Caco-2 (cell line): ENCODE data around the gene SORCS2. TPM values are rescaled to one million over a fixed set of nuclear protein-coding genes. Genes with fewer than 3 reads are reported as not detected.

Experiments
- BruUV-seq: library from RNA; stranded (reverse); fragments of 400-500 nt; replicated peaks from 2 replicates; lab custom pipeline; 2021; lab: Mats Ljungman, UMichigan
- CTCF ChIA-PET: fragments of 300-600 bp; sonication (Branson Sonifier 250); formaldehyde crosslinking; loops from one replicate; lab custom pipeline; 2022; ENCODE audit warnings: antibody characterized with exemption; lab: Charles Lee
- POLR2A ChIA-PET: fragments of 300-600 bp; sonication (Branson Sonifier 250); formaldehyde crosslinking; loops from one replicate; lab custom pipeline; 2022; ENCODE audit warnings: antibody characterized with exemption; lab: Charles Lee
- DNase-seq, 2 experiments: peaks; one replicate each; pipeline versions ENCODE4 v3.0.0 to v3.0.0-alpha.2; 2020 to 2022
- H3K27me3 ChIP-seq: replicated peaks from 2 replicates; pipeline ENCODE4 v1.6.0; 2011; ENCODE audit warnings: low read length; ENCODE audit not compliant: control insufficient read depth, insufficient read depth
- H3K36me3 ChIP-seq: 2 replicates; pipeline ENCODE4 v1.5.1; 2011; ENCODE audit warnings: low read length; ENCODE audit not compliant: control insufficient read depth, insufficient read depth
- H3K4me1 ChIP-seq: fragments of 250-450 bp; sonication (Bioruptor Pico); 2 replicates; pipeline ENCODE4 v1.5.1; 2020; ENCODE audit warnings: mild to moderate bottlenecking
- H3K4me3 ChIP-seq: 2 replicates; pipeline ENCODE4 v1.5.1; 2011; ENCODE audit warnings: low read depth, mild to moderate bottlenecking, control low read depth, low read length
- H3K9me3 ChIP-seq: fragments of 250-450 bp; sonication (Bioruptor Pico); 2 replicates; pipeline ENCODE4 v1.5.1; 2020; ENCODE audit warnings: mild to moderate bottlenecking, moderate library complexity
- H3K27ac Mint-ChIP-seq: one replicate; pipeline ENCODE4 v1.8.0; 2022; ENCODE audit warnings: mixed read lengths; ENCODE audit not compliant: unreplicated experiment
- H3K27me3 Mint-ChIP-seq: one replicate; pipeline ENCODE4 v1.8.0; 2022; ENCODE audit warnings: mixed read lengths; ENCODE audit not compliant: insufficient read depth, unreplicated experiment
- H3K36me3 Mint-ChIP-seq: one replicate; pipeline ENCODE4 v1.8.0; 2022; ENCODE audit warnings: mild to moderate bottlenecking, mixed read lengths; ENCODE audit not compliant: insufficient read depth, unreplicated experiment
- H3K4me1 Mint-ChIP-seq: one replicate; pipeline ENCODE4 v1.8.0; 2022; ENCODE audit warnings: low read depth, mixed read lengths; ENCODE audit not compliant: unreplicated experiment
- H3K4me3 Mint-ChIP-seq: one replicate; pipeline ENCODE4 v1.8.0; 2022; ENCODE audit warnings: mild to moderate bottlenecking, moderate library complexity, mixed read lengths; ENCODE audit not compliant: unreplicated experiment
- H3K9me3 Mint-ChIP-seq: one replicate; pipeline ENCODE4 v1.8.0; 2022; ENCODE audit warnings: mixed read lengths; ENCODE audit not compliant: unreplicated experiment
- CTCF ChIP-seq, 2 experiments: fragments of 200-600 bp in 1 of 2; IDR thresholded peaks; 1 replicate in 1 of 2; 2 replicates in 1 of 2; pipeline versions ENCODE4 v1.5.1 to v1.8.0; 2011 to 2022; ENCODE audit warnings: antibody characterized with exemption in 1 of 2, control low read depth in 1 of 2, inconsistent platforms in 1 of 2, low read depth in 1 of 2, low read length in 1 of 2, mild to moderate bottlenecking in 1 of 2, moderate library complexity in 1 of 2; ENCODE audit not compliant: insufficient read depth in 1 of 2, severe bottlenecking in 1 of 2, unreplicated experiment in 1 of 2
- intact Hi-C: fragments of 100-400 bp; cut with micrococcal nuclease; formaldehyde crosslinking; loops from one replicate; pipeline ENCODE4 v1.10.0; 2022; ENCODE audit not compliant: unreplicated experiment
- total RNA-seq: library from RNA; stranded (reverse); gene quantifications from 2 replicates; pipeline ENCODE4 v1.2.3, GENCODE V29; 2022

Gene SORCS2
- total RNA-seq, 1 experiment from 2014 or later = 1.6 TPM

DNA sequence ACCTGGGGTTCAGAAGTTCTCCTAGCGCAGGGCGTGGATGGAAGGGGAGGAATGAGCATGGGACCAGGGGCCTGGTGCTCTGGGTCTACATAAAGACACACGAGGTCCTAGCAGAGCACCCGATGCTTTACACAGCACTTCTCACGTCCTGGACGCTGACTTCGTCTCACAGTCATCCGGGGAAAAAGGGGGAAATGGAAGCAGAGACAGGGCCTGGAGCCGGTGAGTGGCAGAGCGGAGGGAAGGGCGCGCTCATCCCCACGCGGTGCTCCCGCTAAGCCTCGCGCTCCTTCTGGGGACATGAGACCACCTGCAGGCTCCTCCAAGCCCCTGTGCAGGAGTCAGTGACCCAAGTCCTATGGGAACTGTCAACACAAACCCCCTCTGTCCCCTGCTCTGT, 589.7 kb downstream of the SORCS2 start:
- no peaks in the 10 kb centered on the region for H3K27me3 ChIP-seq
- TF ChIP-seq CTCF (IDR thresholded peaks at IDR 0.05; ENCODE audit: insufficient read depth in 1 of 2, low read depth in 1 of 2, low read length in 1 of 2, severe bottlenecking in 1 of 2, unreplicated experiment in 1 of 2) = no peak
- no peaks in the 10 kb centered on the region for H3K36me3 ChIP-seq
- Mint-ChIP-seq H3K9me3 (no peaks in the 10 kb centered on the region), H3K27ac (no peak overlapping the region), H3K27me3 (no peaks in the 10 kb centered on the region), H3K36me3 (peaks cover 33% of the 10 kb centered on the region), H3K4me3 (no peak overlapping the region), H3K4me1 (no peaks in the 10 kb centered on the region)
- no TSS peak for BruUV-seq
- ChIA-PET POLR2A (no interaction called here), CTCF (interaction anchor here (1.2 kb wide), 1 partner anchor 22 kb away, joined by 3 read pairs; no protein-coding TSS in a partner anchor)
- intact Hi-C loops = no loop called here
- H3K4me1 ChIP-seq = no peaks in the 10 kb centered on the region
- H3K4me3 ChIP-seq = no peak overlapping the region
- no peaks in the 10 kb centered on the region for H3K9me3 ChIP-seq
- no peak for DNase-seq

GRCh38 chr4:7782783-7783182, 590.4 kb downstream of the SORCS2 start:
- POLR2A ChIA-PET = no interaction called here
- no peak overlapping the region for H3K4me3 Mint-ChIP-seq
- peaks cover 32% of the 10 kb centered on the region for H3K36me3 Mint-ChIP-seq
- TF ChIP-seq CTCF (IDR thresholded peaks at IDR 0.05; ENCODE audit: insufficient read depth in 1 of 2, low read depth in 1 of 2, low read length in 1 of 2, severe bottlenecking in 1 of 2, unreplicated experiment in 1 of 2) = no peak
- no peak for DNase-seq
- no peak overlapping the region for H3K27ac Mint-ChIP-seq
- Histone ChIP-seq H3K27me3 (no peaks in the 10 kb centered on the region), H3K9me3 (no peaks in the 10 kb centered on the region), H3K4me1 (no peaks in the 10 kb centered on the region), H3K36me3 (no peaks in the 10 kb centered on the region), H3K4me3 (no peak overlapping the region)
- no peaks in the 10 kb centered on the region for H3K27me3 Mint-ChIP-seq
- CTCF ChIA-PET = interaction anchor here (1.2 kb wide), 1 partner anchor 21 kb away, joined by 3 read pairs; no protein-coding TSS in a partner anchor
- no peaks in the 10 kb centered on the region for H3K4me1 Mint-ChIP-seq
- intact Hi-C loops = no loop called here
- no peaks in the 10 kb centered on the region for H3K9me3 Mint-ChIP-seq
- no TSS peak for BruUV-seq

- Histone ChIP-seq H3K9me3 (no peaks in the 10 kb centered on the region), H3K27me3 (no peaks in the 10 kb centered on the region), H3K36me3 (no peaks in the 10 kb centered on the region), H3K4me3 (no peak overlapping the region), H3K4me1 (no peaks in the 10 kb centered on the region)
- no peaks in the 10 kb centered on the region for H3K9me3 Mint-ChIP-seq
- POLR2A ChIA-PET = no interaction called here
- intact Hi-C loops = no loop called here
- no peaks in the 10 kb centered on the region for H3K27me3 Mint-ChIP-seq
- CTCF ChIA-PET = interaction anchor here (1.2 kb wide), 1 partner anchor 21 kb away, joined by 3 read pairs; no protein-coding TSS in a partner anchor
- DNase-seq = no peak
- H3K4me1 Mint-ChIP-seq = no peaks in the 10 kb centered on the region
- no TSS peak for BruUV-seq
- H3K27ac Mint-ChIP-seq = no peak overlapping the region
- no peak overlapping the region for H3K4me3 Mint-ChIP-seq
- peaks cover 32% of the 10 kb centered on the region for H3K36me3 Mint-ChIP-seq
- TF ChIP-seq CTCF (IDR thresholded peaks at IDR 0.05; ENCODE audit: insufficient read depth in 1 of 2, low read depth in 1 of 2, low read length in 1 of 2, severe bottlenecking in 1 of 2, unreplicated experiment in 1 of 2) = no peak
Observed at GRCh38 chr4:7783541-7783940, 591.2 kb downstream of the SORCS2 start.
